ENCODE data around the gene PPIL4.

- no peak for TF ChIP-seq CTCF (IDR thresholded peaks at IDR 0.05)
- TF ChIP-seq POLR2AphosphoS5 (IDR thresholded peaks at IDR 0.05) = no peak
- no peak for TF ChIP-seq POLR2A (IDR thresholded peaks at IDR 0.05; ENCODE audit: low read depth)
These were observed 44.6 kb downstream of the PPIL4 start for GRCh38 chr6:149501201-149501600.

All from esophagus muscularis mucosa (tissue), 3 donors.